Keratinocyte (primary cell): ENCODE measurements around the gene MBNL3. TPM values are rescaled to one million over a fixed set of nuclear protein-coding genes. Genes with fewer than 3 reads are reported as not detected.

ENCODE experiments used
- DNase-seq: peaks from one replicate; pipeline ENCODE4 v3.0.0-alpha.2; 2011; ENCODE audit warnings: low read depth, missing footprints, low spot score
- FAIRE-seq: peaks from 2 replicates; lab custom pipeline; 2011; peaks lifted over from hg19 to GRCh38; lab: Jason Lieb, UNC
- H2AFZ ChIP-seq: 2 replicates; pipeline ENCODE4 v1.6.0; 2012; ENCODE audit warnings: low read length, control low read depth, inconsistent platforms; ENCODE audit not compliant: control insufficient read depth
- H3K27ac ChIP-seq: 2 replicates; pipeline ENCODE4 v1.5.1; 2011; ENCODE audit warnings: low read length; ENCODE audit not compliant: control insufficient read depth, insufficient read depth
- H3K27me3 ChIP-seq: 3 replicates; pipeline ENCODE4 v1.6.0; 2011; ENCODE audit warnings: low read length; ENCODE audit not compliant: control insufficient read depth, insufficient read depth; ENCODE audit errors: extremely low read depth
- H3K36me3 ChIP-seq, 2 experiments: 2 replicates in 1 of 2; 3 replicates in 1 of 2; pipeline ENCODE4 v1.5.1; 2011; ENCODE audit warnings: low read length in 2 of 2, mild to moderate bottlenecking in 1 of 2; ENCODE audit not compliant: control insufficient read depth in 2 of 2, insufficient read depth in 2 of 2; ENCODE audit errors: extremely low read depth in 1 of 2
- H3K4me1 ChIP-seq: 3 replicates; pipeline ENCODE4 v1.5.1; 2011; ENCODE audit warnings: low read length; ENCODE audit not compliant: control insufficient read depth, insufficient read depth; ENCODE audit errors: extremely low read depth
- H3K4me2 ChIP-seq: 3 replicates; pipeline ENCODE4 v1.6.0; 2011; ENCODE audit warnings: low read depth, low read length; ENCODE audit not compliant: control insufficient read depth, insufficient read depth; ENCODE audit errors: extremely low read depth
- H3K4me3 ChIP-seq, 3 experiments: fragments of 200-600 bp in 1 of 3; sonication (generic) in 1 of 3; 2 replicates in 2 of 3; 3 replicates in 1 of 3; pipeline ENCODE4 v1.5.1; 2011 to 2016; ENCODE audit warnings: low read length in 3 of 3, mild to moderate bottlenecking in 3 of 3, control low read depth in 2 of 3, inconsistent platforms in 1 of 3, low read depth in 1 of 3, mixed read lengths in 1 of 3, mixed run types in 1 of 3, moderate library complexity in 1 of 3; ENCODE audit not compliant: control insufficient read depth in 2 of 3, insufficient read depth in 2 of 3; ENCODE audit errors: extremely low read depth in 1 of 3
- H3K79me2 ChIP-seq: 2 replicates; pipeline ENCODE4 v1.6.0; 2012; ENCODE audit warnings: low read length; ENCODE audit not compliant: control insufficient read depth, insufficient read depth
- H3K9ac ChIP-seq: 3 replicates; pipeline ENCODE4 v1.6.0; 2011; ENCODE audit warnings: low read length; ENCODE audit not compliant: control insufficient read depth, insufficient read depth; ENCODE audit errors: extremely low read depth
- H3K9me1 ChIP-seq: 3 replicates; pipeline ENCODE4 v1.6.0; 2011; ENCODE audit warnings: low read length; ENCODE audit not compliant: control insufficient read depth, insufficient read depth; ENCODE audit errors: extremely low read depth
- H3K9me3 ChIP-seq: 2 replicates; pipeline ENCODE4 v1.5.1; 2012; ENCODE audit warnings: low read depth, low read length; ENCODE audit not compliant: control insufficient read depth
- H4K20me1 ChIP-seq: 3 replicates; pipeline ENCODE4 v1.6.0; 2011; ENCODE audit warnings: low read length; ENCODE audit not compliant: control insufficient read depth, insufficient read depth; ENCODE audit errors: extremely low read depth
- EZH2 ChIP-seq: IDR thresholded peaks from one replicate; pipeline ENCODE4 v1.6.1; 2012; ENCODE audit warnings: inconsistent platforms, mild to moderate bottlenecking, low read length, moderate library complexity
- dilution Hi-C: fragments of 300-500 bp; cut with MboI; formaldehyde crosslinking; loops from one replicate; pipeline ENCODE4 v1.7.0; 2020; ENCODE audit warnings: low sequenced_read_pairs; ENCODE audit not compliant: extremely low pct_ligation_motif_present
- polyA plus RNA-seq, 5 experiments: library from polyadenylated mRNA; depleted of rRNA in 3 of 5; stranded (reverse) in 3 of 5; stranded (forward) in 1 of 5; unstranded in 1 of 5; fragments of >200 nt; gene quantifications; 1 replicate in 1 of 5; 2 replicates in 3 of 5; 3 replicates in 1 of 5; pipeline versions ENCODE4 v1.2.1 to v1.2.3, GENCODE V29; 2011 to 2012; ENCODE audit warnings: missing spikeins in 2 of 5, low read depth in 1 of 5, low replicate concordance in 1 of 5
- TF ChIP-seq, protein P1 (sequence below), 3 experiments: IDR thresholded peaks in 1 of 3; conservative IDR thresholded peaks in 1 of 3; optimal IDR thresholded peaks in 1 of 3; 2 replicates in 2 of 3; 3 replicates in 1 of 3; pipeline versions ENCODE3 to v1.5.1; 2011; ENCODE audit warnings: low read length in 3 of 3, mild to moderate bottlenecking in 3 of 3, moderate library complexity in 2 of 3, control low read depth in 1 of 3, inconsistent platforms in 1 of 3; ENCODE audit not compliant: insufficient read depth in 2 of 3; ENCODE audit errors: extremely low read depth in 1 of 3

MBNL3 gene
- polyA plus RNA-seq, 1 donor (not counting 4 experiments of a cell fraction or from before 2014, with no cell fraction given), result 6.9 TPM

DNA sequence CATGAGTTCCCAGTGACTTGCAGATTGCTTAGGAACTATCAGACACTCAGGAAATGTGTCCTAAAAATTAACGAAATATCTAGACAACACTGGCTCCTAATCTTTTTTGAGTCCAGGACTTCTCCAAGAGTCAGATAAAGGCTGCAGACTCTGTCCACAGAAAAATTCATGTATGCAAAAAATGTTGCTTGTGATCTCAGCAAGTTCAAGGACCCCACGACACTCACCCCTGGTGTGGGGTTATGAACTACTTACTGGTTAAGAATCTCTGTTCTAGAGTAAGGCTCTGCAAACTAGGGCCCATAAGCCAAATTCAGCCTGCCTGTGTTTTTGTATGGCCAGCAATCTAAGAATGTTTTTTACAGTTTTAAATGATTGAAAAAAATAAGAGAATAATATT is 93.2 kb downstream of the MBNL3 start:
- TF ChIP-seq, protein P1, sequence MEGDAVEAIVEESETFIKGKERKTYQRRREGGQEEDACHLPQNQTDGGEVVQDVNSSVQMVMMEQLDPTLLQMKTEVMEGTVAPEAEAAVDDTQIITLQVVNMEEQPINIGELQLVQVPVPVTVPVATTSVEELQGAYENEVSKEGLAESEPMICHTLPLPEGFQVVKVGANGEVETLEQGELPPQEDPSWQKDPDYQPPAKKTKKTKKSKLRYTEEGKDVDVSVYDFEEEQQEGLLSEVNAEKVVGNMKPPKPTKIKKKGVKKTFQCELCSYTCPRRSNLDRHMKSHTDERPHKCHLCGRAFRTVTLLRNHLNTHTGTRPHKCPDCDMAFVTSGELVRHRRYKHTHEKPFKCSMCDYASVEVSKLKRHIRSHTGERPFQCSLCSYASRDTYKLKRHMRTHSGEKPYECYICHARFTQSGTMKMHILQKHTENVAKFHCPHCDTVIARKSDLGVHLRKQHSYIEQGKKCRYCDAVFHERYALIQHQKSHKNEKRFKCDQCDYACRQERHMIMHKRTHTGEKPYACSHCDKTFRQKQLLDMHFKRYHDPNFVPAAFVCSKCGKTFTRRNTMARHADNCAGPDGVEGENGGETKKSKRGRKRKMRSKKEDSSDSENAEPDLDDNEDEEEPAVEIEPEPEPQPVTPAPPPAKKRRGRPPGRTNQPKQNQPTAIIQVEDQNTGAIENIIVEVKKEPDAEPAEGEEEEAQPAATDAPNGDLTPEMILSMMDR (optimal IDR thresholded peaks at IDR 0.05 in 1 of 3, IDR thresholded peaks at IDR 0.05 in 1 of 3, conservative IDR thresholded peaks at IDR 0.05 in 1 of 3; ENCODE audit: extremely low read depth in 1 of 3, insufficient read depth in 2 of 3, low read length in 3 of 3), result no peak
- TF ChIP-seq EZH2, result no peak
- no peak overlapping the region for H3K9ac ChIP-seq
- no peaks in the 10 kb centered on the region for H3K27me3 ChIP-seq
- H3K4me1 ChIP-seq, result peaks cover 4% of the 10 kb centered on the region
- H3K79me2 ChIP-seq, result no peaks in the 10 kb centered on the region
- no peak overlapping the region for H2AFZ ChIP-seq
- DNase-seq, result no peak
- dilution Hi-C loops, result no loop called here
- no peak overlapping the region for H3K4me3 ChIP-seq
- no peaks in the 10 kb centered on the region for H3K9me1 ChIP-seq
- no peak overlapping the region for H3K4me2 ChIP-seq
- H4K20me1 ChIP-seq, result no peaks in the 10 kb centered on the region
- no peak for FAIRE-seq
- H3K27ac ChIP-seq, result no peak overlapping the region
- H3K36me3 ChIP-seq, result no peaks in the 10 kb centered on the region
- H3K9me3 ChIP-seq, result no peaks in the 10 kb centered on the region

DNA sequence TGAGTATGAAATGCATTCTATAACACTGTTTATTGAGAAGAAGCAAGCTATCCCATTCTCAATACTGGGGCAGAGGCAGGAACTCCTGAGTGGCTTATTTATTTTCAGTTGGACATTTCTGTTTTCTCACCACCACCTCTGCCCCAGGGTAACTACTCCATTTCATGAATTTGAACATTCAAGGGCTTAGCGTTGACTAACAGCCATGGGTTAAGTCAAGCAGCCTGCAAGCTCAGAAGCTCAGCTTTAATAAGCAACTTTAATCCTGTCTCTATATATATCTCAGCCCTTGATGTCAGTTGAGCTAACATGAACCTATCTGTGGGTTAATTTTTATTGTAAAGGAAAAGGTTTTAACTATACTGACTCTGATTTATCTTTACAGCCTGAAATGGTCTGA is 93.8 kb downstream of the MBNL3 start:
- H2AFZ ChIP-seq, result no peak overlapping the region
- DNase-seq (no peak), FAIRE-seq (no peak)
- no peaks in the 10 kb centered on the region for H3K79me2 ChIP-seq
- dilution Hi-C loops, result no loop called here
- H4K20me1 ChIP-seq, result no peaks in the 10 kb centered on the region
- H3K9me3 ChIP-seq, result no peaks in the 10 kb centered on the region
- no peaks in the 10 kb centered on the region for H3K27me3 ChIP-seq
- H3K27ac ChIP-seq, result no peak overlapping the region
- H3K4me1 ChIP-seq, result peaks cover 4% of the 10 kb centered on the region
- no peaks in the 10 kb centered on the region for H3K9me1 ChIP-seq
- no peak overlapping the region for H3K9ac ChIP-seq
- no peak overlapping the region for H3K4me2 ChIP-seq
- no peak for TF ChIP-seq EZH2
- TF ChIP-seq, protein P1 (optimal IDR thresholded peaks at IDR 0.05 in 1 of 3, IDR thresholded peaks at IDR 0.05 in 1 of 3, conservative IDR thresholded peaks at IDR 0.05 in 1 of 3; ENCODE audit: extremely low read depth in 1 of 3, insufficient read depth in 2 of 3, low read length in 3 of 3), result no peak
- no peaks in the 10 kb centered on the region for H3K36me3 ChIP-seq
- no peak overlapping the region for H3K4me3 ChIP-seq
